ENCODE data around the gene ADIPOQ.
"Not testable (repeated sequence)": the region's sequence is repeated elsewhere in the genome, so short reads cannot be mapped to it uniquely, and the experiment has no call there.

The ADIPOQ gene

DNA sequence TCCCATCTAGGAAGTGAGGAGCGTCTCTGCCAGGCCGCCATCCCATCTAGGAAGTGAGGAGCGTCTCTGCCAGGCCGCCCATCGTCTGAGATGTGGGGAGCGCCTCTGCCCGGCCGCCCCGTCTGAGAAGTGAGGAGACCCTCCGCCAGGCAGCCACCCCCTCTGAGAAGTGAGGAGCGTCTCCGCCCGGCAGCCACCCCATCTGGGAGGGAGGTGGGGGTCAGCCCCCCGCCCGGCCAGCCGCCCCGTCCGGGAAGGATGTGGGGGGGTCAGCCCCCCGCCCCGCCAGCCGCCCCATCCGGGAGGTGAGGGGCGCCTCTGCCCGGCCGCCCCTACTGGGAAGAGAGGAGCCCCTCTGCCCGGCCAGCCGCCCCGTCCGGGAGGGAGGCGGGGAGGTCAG, 31.3 kb downstream of the ADIPOQ start:
- DNase-seq: not testable (repeated sequence)

DNA sequence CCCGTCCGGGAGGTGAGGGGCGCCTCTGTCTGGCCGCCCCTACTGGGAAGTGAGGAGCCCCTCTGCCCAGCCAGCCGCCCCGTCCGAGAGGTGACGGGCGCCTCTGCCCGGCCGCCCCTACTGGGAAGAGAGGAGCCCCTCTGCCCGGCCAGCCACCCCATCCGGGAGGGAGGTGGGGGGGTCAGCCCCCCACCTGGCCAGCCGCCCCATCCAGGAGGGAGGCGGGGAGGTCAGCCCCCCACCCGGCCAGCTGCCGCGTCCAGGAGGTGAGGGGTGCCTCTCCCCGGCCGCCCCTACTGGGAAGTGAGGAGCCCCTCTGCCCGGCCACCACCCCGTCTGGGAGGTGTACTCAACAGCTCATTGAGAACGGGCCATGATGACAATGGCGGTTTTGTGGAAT, 31.7 kb downstream of the ADIPOQ start:
- not testable (repeated sequence) for DNase-seq

DNA sequence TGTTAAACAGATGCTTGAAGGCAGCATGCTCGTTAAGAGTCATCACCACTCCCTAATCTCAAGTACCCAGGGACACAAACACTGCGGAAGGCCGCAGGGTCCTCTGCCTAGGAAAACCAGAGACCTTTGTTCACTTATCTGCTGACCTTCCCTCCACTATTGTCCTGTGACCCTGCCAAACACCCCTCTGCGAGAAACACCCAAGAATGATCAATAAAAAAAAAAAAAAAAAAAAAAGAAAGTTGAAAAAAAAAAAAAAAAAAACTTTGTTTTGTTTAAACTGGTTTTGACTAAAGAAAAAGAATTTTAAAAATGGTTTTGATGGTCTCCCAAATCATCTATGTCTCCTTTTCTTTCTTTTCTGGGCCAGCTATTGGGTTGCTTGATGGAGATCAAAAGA, 32.3 kb downstream of the ADIPOQ start:
- not testable (repeated sequence) for DNase-seq

DNA sequence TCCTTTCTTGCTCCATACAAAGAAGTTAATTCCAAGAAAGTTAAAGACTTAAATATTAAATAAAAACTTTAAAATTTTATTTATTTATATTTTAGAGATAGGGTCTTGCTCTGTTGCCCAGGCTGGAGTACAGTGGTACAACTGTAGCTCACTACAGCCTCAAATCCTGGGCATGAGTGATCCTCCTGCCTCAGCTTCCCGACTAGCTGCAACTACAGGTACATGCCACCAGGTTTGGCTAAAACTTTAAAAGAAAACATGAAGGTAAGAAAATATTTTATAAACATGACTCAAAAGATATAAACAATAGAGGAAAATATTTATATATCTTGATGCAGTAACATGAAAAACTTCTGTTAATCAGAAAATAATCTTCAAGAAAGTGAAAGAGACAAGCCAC, 33.2 kb downstream of the ADIPOQ start:
- DNase-seq: no peak

DNA sequence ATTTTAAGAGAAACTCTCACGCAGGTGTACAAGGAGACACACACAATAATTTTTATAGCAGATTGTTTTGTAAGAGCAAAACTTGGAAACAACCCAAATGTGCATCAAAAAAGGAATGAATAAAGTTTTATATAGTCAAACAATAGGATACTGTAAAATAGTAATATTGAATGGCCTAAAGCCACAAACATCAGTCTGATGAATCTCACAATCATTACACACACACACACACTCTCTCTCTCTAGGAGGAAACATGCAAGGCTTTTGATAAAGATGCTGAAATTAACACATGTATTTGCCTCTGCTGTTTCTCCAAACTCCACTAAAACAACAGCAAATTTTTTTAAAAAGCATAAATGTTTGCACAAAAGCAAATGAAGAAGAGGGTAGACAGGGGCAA, 37.3 kb downstream of the ADIPOQ start:
- no peak for DNase-seq

DNA sequence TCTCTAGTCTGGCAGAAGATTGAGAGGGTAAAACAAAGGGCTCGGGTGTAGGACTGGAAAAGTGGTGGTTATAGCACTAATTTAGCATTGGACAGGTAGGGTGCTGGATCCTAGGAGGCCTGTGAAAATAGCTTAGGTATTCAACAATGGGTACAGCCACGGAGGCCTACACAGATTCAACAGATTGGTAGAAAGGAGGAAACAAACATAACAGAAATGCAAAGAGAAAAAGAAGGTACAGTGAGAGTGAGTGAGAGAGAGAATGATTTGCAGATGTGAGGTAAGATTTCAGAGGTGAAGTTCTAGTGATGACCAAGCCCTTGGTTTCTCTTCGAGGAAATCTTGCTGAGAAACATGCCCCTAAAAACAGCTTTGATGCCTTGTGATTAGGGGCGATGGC, 37.9 kb downstream of the ADIPOQ start:
- DNase-seq: peak; percentile 15

DNA sequence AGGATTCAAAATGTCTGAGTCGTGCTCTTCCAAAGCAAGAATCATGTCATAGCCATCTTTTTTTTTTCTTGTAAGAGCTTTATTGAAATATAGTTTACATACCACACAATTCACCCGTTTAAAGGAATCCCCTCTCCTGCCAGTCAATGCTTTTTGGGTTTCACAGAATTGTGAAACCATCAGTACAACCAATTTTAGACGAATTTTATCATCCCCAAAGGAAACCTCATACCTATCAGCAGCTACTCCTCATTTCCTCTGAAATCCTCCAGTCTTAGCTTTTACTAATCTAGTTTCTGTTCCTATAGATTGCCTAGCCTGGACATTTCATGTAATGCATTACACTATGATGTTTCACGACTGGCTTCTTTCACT, 39.6 kb downstream of the ADIPOQ start:
- DNase-seq: no peak

DNA sequence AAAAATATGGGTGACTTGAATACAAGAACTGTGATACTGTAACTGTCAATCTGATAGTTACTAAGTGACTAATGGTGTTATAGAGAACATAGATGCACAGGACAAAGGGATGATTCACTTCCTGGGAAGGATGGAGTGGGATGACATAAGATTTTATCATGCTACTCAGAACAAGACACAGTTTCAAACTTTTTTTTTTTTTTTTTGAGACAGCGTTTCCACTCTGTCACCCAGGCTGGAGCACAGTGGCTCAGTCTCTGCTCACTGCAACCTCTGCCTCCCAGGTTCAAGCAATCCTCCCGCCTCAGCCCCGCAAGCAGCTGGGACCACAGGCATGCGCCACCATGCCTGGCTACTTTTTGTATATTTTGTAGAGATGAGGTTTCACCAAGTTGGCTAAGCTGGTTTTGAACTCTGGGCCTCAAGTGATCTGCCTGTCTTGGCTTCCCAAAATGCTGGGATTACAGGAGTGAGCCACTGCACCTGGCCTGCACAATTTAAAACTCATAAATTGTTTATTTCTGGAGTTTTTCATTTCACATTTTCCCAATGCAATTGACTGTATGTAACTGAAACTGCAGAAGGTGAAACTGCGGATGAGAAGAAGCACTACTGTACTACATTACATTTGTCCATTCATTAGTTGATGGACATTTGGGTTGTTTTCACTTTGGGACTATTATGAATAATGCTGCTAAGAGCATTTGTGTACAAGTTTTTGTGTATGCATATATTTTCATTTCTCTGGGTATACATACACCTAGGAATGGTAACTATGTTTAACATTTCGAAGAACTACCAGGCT, 40.6 kb downstream of the ADIPOQ start:
- peak; percentile 66 for DNase-seq

DNA sequence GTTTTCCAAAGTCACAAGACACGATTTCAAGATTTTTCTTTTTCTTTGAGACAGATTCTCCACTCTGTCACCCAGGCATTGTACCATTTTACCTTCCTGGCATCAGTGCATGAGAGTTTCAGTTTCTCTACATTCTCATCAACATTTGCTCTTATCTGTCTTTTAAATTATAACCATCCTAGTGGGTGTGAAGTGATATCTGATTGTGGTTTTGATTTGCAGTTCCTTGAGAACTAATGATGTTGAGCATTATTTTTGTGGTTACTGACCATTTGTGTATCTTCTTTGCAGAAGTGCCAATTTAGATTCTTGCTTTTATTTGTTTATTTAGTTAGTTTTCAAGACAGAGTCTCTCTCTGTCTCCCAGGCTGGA, 41.2 kb downstream of the ADIPOQ start:
- DNase-seq: no peak

DNA sequence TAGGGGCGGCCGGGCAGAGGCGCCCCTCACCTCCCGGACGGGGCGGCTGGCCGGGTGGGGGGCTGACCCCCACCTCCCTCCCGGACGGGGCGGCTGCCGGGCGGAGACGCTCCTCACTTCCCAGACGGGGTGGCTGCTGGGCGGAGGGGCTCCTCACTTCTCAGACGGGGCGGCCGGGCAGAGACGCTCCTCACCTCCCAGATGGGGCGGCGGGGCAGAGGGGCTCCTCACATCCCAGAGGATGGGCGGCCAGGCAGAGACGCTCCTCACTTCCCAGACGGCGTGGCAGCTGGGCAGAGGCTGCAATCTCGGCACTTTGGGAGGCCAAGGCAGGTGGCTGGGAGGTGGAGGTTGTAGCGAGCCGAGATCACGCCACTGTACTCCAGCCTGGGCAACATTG, 42.4 kb downstream of the ADIPOQ start:
- not testable (repeated sequence) for DNase-seq

DNA sequence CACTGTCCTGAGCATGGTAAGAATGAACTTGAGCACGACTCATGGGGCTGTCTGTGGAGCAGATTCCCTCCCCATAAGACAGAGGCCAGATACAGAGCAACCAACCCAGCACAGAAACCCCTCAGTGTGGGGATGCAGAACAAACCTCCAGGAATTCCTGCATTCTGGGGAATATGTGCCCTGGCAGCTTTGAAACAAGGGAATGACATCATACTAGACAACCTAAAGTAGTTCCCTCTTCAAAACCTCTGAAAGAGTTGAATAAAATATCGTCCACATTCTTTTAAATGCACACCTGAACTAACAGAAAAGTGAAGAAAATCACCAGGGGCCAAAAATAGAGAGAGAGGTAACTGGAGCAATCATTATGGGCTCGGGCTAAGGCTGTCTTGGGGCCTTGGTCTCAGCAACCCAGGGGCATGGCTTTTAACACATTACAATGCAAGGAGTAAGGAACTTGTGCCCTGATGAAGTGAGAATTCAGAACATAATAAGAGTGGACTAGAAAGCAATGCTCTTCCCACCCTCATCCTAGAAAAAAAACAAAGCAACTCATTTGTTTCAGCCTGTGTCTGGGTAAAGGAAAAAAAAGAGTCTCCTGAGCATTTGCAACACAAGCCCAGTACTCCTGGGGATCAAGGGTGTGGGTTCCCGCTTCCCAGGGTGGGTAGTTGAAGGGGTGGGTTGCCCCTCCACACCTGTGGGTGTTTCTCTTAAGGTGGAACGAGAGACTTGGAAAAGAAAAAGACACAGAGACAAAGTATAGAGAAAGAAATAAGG, 43.9 kb downstream of the ADIPOQ start:
- no peak for DNase-seq

DNA sequence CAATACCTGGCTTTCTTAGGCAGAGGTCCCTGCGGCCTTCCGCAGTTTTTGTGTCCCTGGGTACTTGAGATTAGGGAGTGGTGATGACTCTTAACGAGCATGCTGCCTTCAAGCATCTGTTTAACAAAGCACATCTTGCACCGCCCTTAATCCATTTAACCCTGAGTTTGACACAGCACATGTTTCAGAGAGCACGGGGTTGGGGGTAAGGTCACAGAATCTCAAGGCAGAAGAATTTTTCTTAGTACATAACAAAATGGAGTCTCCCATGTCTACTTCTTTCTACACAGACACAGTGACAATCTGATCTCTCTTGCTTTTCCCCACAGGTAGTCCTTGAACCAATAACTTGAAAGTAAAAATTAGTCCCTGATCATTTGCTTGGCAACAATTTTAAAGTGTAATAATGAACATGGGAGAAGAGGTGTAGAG, 45.0 kb downstream of the ADIPOQ start:
- not testable (repeated sequence) for DNase-seq

DNA sequence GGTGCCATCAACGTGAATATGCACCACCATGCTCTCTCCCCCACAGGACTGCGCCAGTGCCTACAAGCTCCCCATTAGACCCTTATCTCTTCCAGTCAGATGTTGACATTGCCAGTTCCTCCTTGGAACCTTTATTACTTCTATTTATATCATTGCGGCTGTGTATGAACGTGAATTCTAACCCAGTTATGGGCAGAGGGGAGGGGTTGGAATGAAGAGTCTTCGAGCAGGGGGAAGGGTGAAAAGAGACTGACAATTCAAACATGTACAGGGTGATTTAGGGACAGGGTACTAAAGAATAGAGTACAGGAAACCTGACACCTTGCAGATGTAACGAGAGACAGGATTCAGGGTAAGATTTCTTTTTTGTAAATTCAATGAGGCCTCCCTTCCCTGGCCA, 46.1 kb downstream of the ADIPOQ start:
- no peak for DNase-seq

DNA sequence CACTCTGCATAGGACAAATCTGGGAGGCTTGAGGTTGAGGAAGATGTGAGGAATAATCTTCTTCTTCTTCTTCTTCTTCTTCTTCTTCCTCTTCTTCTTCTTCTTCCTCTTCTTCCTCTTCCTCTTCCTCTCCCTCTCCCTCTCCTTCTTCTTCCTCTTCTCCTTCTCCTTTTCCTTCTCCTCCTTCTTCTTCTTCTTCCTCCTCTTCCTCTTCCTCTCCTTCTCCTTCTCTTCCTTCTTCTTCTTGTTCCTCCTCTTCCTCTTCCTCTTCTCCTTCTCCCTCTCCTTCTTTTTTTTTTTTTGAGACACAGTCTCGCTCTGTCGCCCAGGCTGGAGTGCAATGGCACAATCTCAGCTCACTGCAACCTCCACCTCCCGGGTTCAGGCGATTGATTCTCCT, 47.2 kb downstream of the ADIPOQ start:
- DNase-seq: not testable (repeated sequence)

DNA sequence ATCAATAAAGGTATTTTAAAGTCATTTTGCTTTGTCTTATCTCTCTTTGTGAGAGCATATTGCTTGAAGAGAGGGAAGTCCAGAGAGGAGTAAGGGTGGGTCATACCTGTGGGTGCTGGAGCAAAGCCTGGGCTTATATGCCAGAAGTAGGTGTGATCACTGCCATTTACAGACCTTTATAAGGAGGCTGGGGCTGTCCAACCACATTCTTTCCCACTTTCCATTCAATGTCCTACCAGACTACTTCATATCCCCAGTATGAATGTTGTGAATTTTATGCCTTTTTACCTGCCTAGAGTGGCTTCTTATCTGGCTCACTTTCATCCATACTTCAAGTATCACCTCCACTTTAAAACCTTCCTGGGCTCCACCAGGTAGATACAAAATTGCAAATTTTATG, 48.4 kb downstream of the ADIPOQ start:
- no peak for DNase-seq

DNA sequence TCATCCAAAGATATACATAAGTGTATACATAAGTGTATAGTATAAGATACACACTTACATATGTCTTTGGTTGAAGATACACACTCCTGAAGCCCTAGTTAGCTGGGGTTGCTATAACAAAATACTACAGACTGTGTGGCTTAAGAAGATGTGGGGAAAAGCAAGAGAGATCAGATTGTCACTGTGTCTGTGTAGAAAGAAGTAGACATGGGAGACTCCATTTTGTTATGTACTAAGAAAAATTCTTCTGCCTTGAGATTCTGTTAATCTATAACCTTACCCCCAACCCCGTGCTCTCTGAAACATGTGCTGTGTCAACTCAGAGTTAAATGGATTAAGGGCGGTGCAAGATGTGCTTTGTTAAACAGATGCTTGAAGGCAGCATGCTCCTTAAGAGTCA, 50.6 kb downstream of the ADIPOQ start:
- not testable (repeated sequence) for DNase-seq

DNA sequence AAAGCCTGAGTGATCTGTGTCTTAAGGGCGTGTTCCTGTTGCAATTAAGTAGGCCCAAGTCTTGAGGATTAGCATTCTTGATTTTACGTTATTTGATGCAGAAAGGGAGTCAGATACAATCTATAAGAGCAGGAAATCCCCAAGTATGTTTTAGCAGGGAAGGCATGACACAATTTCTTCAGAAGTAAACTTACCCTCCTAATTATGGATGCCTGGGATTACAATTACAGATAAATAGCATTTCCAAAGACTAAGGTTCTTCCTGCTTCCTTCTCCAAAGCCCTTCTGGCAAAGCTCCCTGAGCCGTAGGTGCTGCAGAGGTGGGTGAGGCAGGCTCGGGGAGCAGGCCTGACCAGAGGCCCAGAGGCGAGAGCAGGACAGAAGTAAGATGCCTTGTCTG, 52.9 kb downstream of the ADIPOQ start:
- no peak for DNase-seq

DNA sequence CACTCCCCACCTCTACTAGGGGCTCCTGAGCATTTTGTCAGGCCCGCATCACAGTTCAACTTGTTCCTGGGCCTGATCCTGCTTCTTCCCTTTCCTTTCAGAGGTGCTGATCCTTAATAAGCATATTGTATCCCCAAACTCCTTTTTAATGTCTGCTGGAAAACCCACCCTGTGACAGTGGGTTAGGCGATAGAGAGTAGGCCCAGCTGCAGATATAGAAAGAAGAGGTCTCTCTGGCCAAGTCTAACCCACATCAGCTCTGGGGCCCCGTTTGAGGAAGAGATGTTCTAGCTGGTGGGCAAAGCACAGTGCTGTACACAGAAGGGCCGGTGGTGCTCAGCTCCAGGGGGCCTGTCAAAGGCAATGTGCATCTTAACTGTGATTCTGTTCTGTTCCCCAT, 53.5 kb downstream of the ADIPOQ start:
- DNase-seq: no peak

DNA sequence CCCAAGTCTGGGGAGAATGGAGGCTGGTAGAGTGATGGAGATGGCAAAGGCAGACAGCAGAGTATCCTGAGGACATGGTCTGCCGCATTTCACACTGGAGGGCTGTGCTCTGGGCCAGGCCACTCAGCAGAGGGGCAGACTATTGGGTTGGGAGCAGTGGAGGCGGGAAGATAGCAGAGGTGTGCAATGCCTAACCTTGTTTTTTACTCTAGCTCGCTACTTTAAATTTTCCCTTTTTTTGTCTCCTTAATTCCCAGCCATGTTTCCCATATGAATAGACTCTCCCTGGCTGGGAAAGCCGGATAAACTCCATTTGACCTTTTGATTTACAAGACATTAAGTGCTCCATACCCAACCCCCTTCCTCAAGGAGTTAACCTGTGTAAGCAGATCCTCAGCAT, 54.4 kb downstream of the ADIPOQ start:
- no peak for DNase-seq

DNA sequence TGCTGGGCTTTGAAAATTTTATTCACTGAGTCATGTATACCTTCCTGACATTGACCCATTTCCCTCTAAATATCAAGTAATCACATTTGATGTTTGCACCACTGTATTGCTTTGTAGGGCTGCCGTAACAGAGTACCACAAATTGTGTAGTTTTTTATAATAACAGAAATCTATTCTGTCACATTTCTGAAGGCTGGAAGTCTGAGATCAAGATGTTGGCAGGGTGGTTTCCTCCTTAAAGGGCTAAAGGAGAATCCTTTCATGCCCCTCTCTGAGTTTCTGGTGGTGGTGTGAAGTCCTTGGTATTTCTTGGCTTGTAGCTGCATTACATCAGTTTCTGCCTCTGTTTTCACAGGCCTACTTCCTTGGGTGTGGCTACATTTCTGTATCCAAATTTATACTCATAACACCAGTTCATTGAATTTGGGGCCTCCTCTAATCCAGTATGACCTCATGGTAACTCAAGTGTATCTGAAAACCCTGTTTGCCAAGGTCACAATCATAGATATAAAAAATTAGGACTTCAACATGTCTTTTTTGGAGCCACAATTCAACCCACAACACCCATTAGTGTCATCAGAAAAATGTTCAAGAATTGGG, 58.7 kb downstream of the ADIPOQ start:
- DNase-seq: no peak

DNA sequence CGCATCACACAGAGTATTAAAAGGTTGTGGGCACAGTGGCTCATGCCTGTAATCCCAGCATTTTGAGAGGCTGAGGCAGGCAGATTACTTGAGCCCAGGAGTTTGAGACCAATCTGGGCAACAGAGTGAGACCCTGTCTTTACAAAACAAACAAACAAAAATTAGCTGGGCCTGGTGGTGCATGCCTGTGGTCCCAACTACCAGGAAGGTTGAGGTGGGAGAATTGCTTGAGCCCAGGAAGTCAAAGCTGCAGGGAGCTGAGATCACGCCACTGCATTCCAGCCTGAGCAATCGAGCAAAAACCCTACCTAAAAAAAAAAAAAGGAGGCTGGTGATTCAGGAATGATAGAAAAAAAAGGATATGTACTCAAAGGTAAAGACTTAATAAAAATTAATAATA, 59.6 kb downstream of the ADIPOQ start:
- DNase-seq: no peak

DNA sequence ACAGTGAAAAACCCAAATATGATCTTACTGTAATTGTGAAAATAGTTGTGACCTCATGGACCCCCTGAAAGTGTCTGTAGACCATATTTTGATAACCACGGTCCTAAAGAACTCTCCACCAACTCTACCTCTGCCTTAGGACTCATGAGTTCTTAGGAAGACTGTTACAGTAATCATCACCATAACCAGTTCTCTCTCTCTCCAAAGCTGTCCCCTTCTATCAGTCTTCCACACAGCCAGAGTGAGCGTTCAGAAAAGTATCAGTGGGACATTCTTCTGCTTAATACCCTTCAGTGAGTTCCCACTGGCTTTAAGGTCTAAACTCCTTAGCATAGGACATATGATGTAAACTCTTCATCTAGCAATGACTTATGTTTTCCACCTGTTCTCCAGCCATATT, 60.2 kb downstream of the ADIPOQ start:
- DNase-seq: no peak

DNA sequence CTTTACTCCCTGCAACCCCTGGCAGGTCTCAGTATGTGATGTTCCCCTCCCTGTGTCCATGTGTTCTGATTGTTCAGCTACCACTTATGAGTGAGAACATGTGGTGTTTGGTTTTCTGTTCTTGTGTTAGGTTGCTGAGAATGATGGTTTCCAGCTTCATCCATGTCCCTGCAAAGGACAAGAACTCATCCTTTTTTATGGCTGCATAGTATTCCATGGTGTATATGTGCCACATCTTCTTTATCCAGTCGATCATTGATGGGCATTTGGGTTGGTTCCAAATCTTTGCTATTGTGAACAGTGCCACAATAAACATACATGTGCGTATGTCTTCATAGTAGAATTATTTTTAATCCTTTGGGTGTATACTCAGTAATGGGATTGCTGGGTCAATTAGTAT, 61.2 kb downstream of the ADIPOQ start:
- not testable (repeated sequence) for DNase-seq

DNA sequence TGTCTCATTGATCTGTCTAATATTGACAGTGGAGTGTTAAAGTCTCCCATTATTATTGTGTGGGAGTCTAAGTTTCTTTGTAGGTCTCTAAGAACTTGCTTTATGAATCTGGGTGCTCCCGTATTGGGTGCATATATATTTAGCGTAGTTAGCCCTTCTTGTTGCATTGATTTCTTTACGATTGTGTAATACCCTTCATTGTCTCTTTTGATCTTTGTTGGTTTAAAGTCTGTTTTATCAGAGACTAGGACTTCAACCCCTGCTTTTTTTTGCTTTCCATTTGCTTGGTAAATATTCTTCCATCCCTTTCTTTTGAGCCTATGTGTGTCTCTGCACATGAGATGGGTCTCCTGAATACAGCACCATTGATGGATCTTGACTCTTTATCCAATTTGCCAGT, 64.6 kb downstream of the ADIPOQ start:
- DNase-seq: not testable (repeated sequence)
